ENCODE data around the gene MAP2K2.

MAP2K2 gene

DNA sequence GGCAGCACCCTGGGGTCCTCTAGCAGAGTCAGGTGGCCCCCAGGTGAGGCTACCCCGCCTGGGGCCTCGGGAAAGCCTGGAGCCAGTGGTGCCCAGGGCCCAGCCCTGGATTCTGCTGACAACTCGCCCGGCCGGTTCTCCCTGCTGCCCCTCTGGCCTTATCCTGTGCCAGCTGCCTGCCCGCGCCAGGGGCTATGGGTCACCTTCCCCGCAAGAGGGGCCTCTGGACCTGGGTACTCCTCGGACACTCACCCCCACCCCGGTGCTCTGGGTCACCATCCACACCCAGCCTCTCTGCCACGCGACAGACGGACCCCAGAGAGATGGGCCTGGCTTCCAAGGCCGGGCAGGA is 81.2 kb downstream of the MAP2K2 start:
- DNase-seq = no peak

DNA sequence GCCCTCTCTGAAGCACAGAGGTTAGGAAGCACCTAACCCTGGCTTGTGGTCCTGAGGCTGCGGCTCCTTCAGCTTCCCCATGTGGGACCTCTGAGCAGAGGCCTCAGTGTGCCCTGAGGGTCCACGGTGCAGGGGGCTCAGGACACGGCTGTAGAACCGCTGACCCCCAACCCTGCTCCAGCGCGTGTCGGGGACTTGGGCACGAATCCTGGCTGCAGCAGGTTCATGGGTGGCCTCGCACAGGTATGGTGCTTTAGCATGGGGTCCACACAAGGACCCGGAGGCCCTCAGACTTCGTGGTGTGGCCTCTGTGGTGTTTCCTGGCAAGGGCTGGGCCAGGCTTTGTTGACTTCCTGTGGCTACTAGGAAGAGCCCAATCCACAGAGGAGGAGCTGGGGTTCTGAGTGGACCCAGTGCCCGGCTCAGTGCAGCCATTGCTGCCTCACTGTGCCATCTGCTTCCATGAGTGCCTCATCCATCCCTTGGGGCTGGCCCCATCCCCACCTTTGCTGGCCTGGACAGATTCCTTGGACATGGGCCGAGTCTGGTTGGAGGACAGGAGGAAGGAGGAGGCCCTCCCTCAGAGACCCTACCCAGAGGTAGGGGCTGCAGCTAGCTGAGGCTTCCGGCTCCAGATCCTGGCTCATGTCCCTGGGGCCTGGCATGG is 81.7 kb downstream of the MAP2K2 start:
- no peak for DNase-seq
